ENCODE data around the gene GOLGA8O. TPM values are rescaled to one million over a fixed set of nuclear protein-coding genes. Genes with fewer than 3 reads are reported as not detected.
"Not testable (repeated sequence)": the region's sequence is repeated elsewhere in the genome, so short reads cannot be mapped to it uniquely, and the experiment has no call there.

The GOLGA8O gene, protein sequence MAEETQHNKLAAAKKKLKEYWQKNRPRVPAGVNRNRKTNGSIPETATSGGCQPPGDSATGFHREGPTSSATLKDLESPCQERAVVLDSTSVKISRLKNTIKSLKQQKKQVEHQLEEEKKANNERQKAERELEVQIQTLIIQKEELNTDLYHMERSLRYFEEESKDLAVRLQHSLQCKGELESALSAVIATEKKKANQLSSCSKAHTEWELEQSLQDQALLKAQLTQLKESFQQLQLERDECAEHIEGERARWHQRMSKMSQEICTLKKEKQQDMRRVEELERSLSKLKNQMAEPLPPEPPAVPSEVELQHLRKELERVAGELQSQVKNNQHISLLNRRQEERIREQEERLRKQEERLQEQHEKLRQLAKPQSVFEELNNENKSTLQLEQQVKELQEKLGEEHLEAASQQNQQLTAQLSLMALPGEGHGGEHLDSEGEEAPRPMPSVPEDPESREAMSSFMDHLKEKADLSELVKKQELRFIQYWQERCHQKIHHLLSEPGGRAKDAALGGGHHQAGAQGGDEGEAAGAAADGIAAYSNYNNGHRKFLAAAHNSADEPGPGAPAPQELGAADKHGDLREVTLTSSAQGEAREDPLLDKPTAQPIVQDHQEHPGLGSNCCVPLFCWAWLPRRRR
- total RNA-seq (10 to 100 TPM in 1 of 2 donors, 1 to 10 TPM in 1; 5.8 to 13.5 TPM), polyA plus RNA-seq (ENCODE audit: insufficient read depth, low read depth, low replicate concordance) (7.0 TPM)
- long read RNA-seq, donor 1: 0 reads
- long read RNA-seq, donor 2: 0 reads

DNA sequence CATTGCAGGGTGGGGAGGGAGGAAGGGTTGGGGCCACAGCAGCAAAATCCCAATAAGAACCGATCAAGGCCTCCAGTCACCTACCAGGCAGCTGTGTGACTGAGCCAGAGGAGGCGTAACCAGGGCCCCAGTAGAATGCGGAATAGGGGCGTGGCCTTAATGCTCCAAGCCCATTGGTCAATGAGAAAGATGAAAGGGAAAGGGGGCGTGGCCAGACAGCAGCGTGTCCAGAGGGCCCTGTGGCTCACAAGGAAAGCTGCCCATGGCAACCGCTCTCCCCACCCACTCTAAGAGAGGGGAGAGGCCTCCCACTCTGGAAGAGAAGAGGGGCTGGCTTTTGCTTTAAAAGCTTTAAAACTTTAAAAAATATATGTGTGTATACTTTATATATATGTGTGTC lies at the start of gene GOLGA8O:
GOLGA8O (minus strand) TSS at position 101 of the 400 bp plus-strand sequence; CDS start at position 3, 98 bp downstream.
- intact Hi-C loops (cut with DNase I; ENCODE audit: low total_unique reads); H3K9me3 ChIP-seq; H3K27me3 ChIP-seq; DNase-seq; H3K4me1 ChIP-seq; H3K4me3 ChIP-seq; H3K27ac ChIP-seq; H3K36me3 ChIP-seq (ENCODE audit: low read depth, missing control alignments): not testable (repeated sequence)
- WGBS, 2 donors: no CpG with 5 or more reads among the region's 7 CpGs

DNA sequence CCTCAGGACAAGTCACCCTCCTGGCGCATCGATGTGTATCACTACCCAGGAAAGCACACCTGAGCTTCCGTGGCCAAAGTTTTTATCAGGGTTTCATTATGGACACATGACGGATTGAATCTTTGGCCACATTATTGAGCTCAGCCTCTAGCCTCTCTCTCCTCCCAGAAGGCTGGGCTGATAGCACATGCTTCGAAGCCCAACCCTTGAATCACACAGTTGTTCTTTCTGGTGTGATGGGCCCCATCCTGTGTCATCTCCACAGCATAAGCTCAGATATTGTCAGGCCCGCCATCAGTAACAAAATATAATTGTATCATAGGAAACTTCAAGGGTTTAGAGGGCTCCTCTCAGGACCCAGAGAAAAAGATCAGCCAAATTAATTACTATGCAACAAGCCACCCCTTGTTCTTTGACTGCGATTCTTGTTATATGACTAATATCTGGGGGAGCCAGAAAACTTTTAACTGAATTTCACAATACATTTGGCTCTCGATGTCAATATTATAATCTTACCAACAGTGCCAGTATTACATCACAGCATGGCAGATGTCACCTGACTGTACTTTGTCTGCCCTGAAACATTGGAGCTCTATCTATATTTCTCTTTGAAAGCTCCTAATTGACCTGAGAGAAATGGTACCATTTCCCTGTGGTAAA lies 48.8 kb upstream of the GOLGA8O start:
- H3K9me3 ChIP-seq; H3K27ac ChIP-seq; H3K4me1 ChIP-seq; H3K36me3 ChIP-seq (ENCODE audit: low read depth, missing control alignments); intact Hi-C loops (cut with DNase I; ENCODE audit: low total_unique reads); H3K27me3 ChIP-seq; DNase-seq; H3K4me3 ChIP-seq: not testable (repeated sequence)
- no CpG with 5 or more reads among the region's 8 CpGs for WGBS, 2 donors

DNA sequence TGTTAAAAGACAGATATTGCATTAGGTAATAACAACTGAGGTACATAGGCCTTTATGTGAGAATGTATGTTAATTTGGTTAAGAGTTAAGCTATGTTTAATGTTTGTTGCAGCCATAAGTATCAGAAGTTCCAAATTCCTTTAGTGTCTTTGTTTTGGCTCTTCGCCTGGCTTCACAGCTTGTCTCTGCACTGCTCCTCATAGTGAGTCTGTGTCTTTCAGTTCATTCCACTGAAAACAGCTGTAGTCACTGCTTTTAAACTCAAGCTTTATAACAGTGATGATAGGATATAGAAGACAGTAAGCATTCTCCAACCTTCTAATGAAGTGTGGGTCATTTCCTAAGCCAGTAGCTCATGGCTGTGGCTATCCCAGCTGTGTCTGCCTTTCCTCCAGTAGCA lies 47.5 kb upstream of the GOLGA8O start:
- H3K4me1 ChIP-seq; intact Hi-C loops (cut with DNase I; ENCODE audit: low total_unique reads); H3K27me3 ChIP-seq; H3K4me3 ChIP-seq; H3K36me3 ChIP-seq (ENCODE audit: low read depth, missing control alignments); DNase-seq; H3K27ac ChIP-seq; H3K9me3 ChIP-seq: not testable (repeated sequence)
- WGBS, 2 donors: 35 to 87% methylated on average over 1 of the region's 1 CpG

DNA sequence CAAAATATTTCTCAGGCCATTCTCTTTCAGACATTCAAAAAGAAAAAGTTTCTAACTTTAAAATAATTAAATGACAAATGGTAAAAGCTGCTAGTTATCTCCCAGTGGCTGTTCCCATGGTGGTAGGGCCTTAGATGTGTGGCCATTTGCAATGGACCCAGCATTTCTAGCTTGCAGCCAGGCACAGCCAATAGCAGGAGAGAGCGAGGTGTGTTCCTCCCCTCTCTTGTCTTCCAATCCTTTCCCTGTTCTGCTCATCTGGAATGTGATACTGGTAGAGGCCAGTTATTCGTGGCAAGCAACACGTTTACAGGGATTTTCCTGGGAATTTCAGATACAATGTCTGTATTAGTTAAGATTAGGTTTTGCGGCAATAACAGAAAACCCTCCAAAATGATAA lies 37.3 kb upstream of the GOLGA8O start:
- no CpG with 5 or more reads among the region's 4 CpGs for WGBS, 2 donors
- not testable (repeated sequence) for H3K36me3 ChIP-seq (ENCODE audit: low read depth, missing control alignments)

DNA sequence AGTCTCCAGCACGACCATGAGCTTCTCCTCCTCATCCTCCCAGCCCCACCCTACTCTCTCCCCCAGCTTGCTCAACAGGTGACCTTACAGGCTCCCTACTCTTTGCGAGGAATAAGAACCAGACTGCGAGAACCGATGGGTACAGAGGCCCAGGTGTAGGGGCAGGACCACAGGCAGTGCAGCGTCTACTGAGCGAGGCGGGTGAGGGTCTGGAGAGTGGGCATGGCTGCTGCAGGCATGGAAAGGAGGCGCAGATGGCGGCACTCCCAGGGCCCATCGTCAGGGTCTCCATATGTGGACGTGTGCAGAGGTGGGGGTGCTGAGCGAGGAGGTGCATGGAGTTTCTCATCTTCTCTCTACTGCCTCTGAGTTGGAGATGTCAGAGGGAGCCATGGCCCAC lies 31.0 kb upstream of the GOLGA8O start:
- 90 to 92% methylated on average over 7 to 10 of the region's 12 CpGs for WGBS, 2 donors

More for the DNA sequence above, 37.3 kb upstream of the GOLGA8O start:
- DNase-seq; H3K4me1 ChIP-seq; H3K27me3 ChIP-seq; H3K4me3 ChIP-seq; H3K9me3 ChIP-seq; H3K27ac ChIP-seq; intact Hi-C loops (cut with DNase I; ENCODE audit: low total_unique reads): not testable (repeated sequence)

DNA sequence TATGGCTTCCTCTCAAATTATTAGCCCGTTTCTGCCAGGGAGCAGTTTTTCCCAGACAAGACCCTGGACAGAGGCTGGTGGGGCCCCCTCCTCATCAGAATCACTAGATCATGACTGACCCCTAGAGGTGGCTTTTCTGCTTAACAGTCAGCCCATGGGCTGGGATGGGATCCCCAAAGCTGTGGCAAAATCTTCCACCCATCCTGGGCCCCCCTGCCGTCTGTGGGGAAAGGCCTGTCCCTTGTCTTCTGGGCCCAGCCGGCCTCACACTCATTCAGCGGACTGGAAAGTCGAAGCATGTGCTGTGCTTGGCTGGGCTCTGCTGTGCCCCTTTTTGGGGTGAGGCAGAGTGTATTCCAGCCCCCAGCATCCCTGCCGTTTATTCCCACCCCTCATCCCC lies 27.9 kb upstream of the GOLGA8O start:
- H3K4me1 ChIP-seq; H3K27ac ChIP-seq; H3K27me3 ChIP-seq; intact Hi-C loops (cut with DNase I; ENCODE audit: low total_unique reads); H3K9me3 ChIP-seq; H3K4me3 ChIP-seq; H3K36me3 ChIP-seq (ENCODE audit: low read depth, missing control alignments); DNase-seq: not testable (repeated sequence)
- no CpG with 5 or more reads among the region's 6 CpGs for WGBS, 2 donors

More for the DNA sequence above, 31.0 kb upstream of the GOLGA8O start:
- H3K4me3 ChIP-seq; intact Hi-C loops (cut with DNase I; ENCODE audit: low total_unique reads); H3K36me3 ChIP-seq (ENCODE audit: low read depth, missing control alignments); H3K27ac ChIP-seq; H3K4me1 ChIP-seq; DNase-seq; H3K27me3 ChIP-seq; H3K9me3 ChIP-seq: not testable (repeated sequence)

DNA sequence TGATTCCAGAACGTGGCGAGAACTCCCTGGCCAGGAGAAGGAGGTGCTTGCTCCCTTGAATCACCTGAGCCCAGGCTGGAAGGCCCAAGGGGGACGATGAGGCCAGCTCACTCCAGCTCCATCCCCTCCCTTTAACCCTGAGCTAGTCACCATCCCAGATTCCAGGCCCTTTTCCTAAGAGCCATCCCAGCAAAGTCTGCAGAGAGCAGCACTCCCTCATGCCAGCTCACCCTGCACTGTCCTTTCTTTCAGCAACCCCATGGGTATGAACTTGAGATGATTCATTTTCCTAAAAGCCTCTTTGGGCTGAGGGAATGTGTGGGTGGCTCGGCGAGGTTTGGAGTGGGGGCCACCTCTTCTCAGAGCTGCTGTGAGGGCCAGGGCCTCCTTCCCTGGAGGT lies 26.2 kb upstream of the GOLGA8O start:
- H3K36me3 ChIP-seq (ENCODE audit: low read depth, missing control alignments); DNase-seq; H3K27me3 ChIP-seq; H3K27ac ChIP-seq; H3K4me1 ChIP-seq; H3K4me3 ChIP-seq; intact Hi-C loops (cut with DNase I; ENCODE audit: low total_unique reads); H3K9me3 ChIP-seq: not testable (repeated sequence)
- WGBS, 2 donors: no CpG with 5 or more reads among the region's 5 CpGs

DNA sequence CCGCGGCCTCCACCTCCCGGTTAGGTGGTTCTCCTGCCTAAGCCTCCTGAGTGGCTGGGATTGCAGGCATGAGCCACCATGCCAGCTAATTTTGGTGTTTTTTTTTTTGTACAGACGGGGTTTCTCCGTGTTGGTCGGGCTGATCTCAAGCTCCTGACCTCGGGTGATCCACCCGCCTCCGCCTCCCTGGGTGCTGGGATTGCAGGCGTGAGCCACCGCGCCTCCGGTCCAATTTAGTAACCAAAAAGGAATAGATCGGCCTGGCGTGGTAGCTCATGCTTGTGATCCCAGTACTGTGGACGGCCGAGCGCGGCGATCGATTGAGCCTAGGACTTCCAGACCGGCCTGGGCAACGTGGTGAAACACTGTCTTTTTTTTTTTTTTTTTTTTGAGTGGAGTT lies 12.6 kb upstream of the GOLGA8O start:
- H3K27me3 ChIP-seq; H3K9me3 ChIP-seq; H3K4me1 ChIP-seq; intact Hi-C loops (cut with DNase I; ENCODE audit: low total_unique reads); DNase-seq; H3K4me3 ChIP-seq; H3K27ac ChIP-seq; H3K36me3 ChIP-seq (ENCODE audit: low read depth, missing control alignments): not testable (repeated sequence)
- 66 to 78% methylated on average over 16 to 23 of the region's 23 CpGs for WGBS, 2 donors

DNA sequence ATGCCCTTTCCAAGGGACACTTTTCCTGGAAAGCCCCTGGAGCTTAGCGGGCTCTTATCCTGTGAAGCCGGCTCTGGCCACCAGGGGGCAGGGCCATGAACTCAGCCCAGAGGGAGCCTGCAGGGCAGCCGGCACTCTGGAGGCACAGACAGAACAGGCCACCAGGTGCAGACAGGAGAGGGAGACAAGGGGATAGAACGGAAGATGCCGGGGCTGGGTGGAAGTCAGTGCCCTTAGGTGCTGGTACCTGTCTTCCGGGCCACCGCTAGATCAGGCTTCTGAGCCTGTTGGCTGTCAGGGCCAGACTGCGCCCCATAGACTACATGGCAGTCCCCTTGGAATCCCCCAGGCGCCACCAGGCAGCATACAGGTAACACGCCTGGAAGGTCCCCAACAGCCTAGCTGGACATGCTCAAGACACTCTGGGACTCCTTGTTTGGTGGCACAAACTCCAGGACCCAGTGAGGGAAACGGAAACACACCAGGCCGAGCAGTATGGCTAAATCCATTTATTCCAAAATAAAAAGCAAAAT lies 14.9 kb downstream of the GOLGA8O start:
- H3K36me3 ChIP-seq (ENCODE audit: low read depth, missing control alignments); H3K27ac ChIP-seq; DNase-seq; H3K27me3 ChIP-seq; intact Hi-C loops (cut with DNase I; ENCODE audit: low total_unique reads); H3K4me1 ChIP-seq; H3K4me3 ChIP-seq; H3K9me3 ChIP-seq: not testable (repeated sequence)
- WGBS, 2 donors: 67% methylated on average over 5 of the region's 12 CpGs; no CpG with 5 or more reads in 1 of the 2 donors

DNA sequence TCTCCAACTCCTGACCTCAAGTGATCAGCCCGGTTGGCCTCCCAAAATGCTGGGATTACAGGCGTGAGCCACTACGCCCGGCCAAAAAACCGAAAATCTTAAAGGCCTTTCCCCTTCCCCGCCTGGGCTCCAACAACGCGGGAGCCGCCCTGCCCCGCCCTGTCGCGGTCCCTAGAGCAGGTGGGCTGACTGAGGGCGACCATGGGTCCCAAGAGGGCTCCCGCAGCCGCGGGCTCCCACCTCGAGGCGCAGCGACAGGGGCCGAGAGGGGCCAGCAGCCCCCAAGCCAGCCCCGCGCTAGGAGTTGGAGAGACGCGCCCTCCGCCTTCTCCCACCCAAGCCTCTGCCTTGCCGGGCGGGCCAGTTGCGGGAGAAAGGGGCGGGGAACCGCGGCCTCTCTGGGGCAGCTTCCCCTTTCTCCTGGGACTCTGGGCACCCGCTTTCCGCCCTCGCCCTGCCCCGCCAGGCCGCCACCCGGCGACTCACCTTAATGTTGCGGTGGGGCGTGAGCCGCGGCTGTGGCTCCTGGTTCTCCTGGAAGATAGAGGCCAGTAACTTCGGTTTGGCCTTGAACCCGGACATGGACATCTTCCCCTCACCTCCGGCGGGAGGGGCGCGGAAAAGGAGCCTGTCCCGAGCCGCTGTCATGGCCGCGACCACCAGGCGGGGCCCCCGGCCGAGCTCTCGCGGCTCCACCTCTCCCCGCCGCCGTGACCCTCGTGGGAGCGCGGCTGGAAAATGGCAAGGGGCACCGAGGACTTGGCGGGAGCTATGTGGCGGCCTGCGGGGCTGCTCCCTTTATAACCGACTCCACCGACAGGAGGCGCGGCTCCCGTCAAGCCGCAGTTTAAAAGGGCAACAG lies 21.1 kb downstream of the GOLGA8O start:
- H3K4me1 ChIP-seq; H3K36me3 ChIP-seq (ENCODE audit: low read depth, missing control alignments); DNase-seq; H3K27me3 ChIP-seq; H3K27ac ChIP-seq; H3K4me3 ChIP-seq; intact Hi-C loops (cut with DNase I; ENCODE audit: low total_unique reads); H3K9me3 ChIP-seq: not testable (repeated sequence)
- WGBS, 2 donors: no CpG with 5 or more reads among the region's 73 CpGs

DNA sequence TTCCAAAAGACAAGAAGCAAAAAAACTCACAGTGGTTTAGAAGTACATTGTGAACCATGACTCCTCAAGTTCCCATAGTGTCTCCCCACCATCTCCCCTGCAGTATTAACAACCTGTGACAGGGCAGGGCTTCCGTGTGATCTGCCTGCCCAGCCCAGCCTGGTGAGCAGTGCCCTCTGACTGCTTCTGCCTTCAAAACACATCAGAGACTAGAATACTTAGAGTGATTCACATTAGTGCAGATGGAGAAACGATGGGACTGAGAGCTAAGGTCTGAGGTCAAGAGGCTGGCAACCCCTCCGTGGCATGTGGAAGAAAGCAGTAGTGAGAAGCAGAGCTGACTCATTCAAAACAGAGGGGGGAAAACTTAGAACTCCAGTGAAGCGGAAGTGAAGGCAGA lies 27.8 kb downstream of the GOLGA8O start:
- WGBS, 2 donors: 20 to 25% methylated on average over 1 of the region's 4 CpGs
- intact Hi-C loops (cut with DNase I; ENCODE audit: low total_unique reads); H3K27me3 ChIP-seq; H3K4me3 ChIP-seq; H3K9me3 ChIP-seq; H3K27ac ChIP-seq; H3K4me1 ChIP-seq; DNase-seq; H3K36me3 ChIP-seq (ENCODE audit: low read depth, missing control alignments): not testable (repeated sequence)

Measured in testis (tissue), 5 donors.